OCI-LY7 (cell line): ENCODE data around the gene NRXN2.

Source experiments
- CTCF ChIP-seq: fragments of 200-600 bp; sonication (generic); conservative IDR thresholded peaks from 2 replicates; pipeline ENCODE4 v1.5.1; 2014; ENCODE audit warnings: mild to moderate bottlenecking, antibody characterized with exemption, low read length, moderate library complexity, mixed read lengths
- EZH2phosphoT487 ChIP-seq: fragments of 200-600 bp; sonication (generic); IDR thresholded peaks from 2 replicates; pipeline ENCODE4 v1.6.1; 2018; ENCODE audit warnings: low read depth, borderline replicate concordance, mild to moderate bottlenecking, mixed run types, antibody characterized with exemption, low read length, moderate library complexity, mixed read lengths

GRCh38 chr11:64692764-64693331, 30.1 kb downstream of the NRXN2 start:
- TF ChIP-seq CTCF (0 out of 2 replicates have a peak, but pooled peaks have one; percentile 31), EZH2phosphoT487 (no peak)
